WTC11 (cell line): ENCODE results near the gene ACR. TPM values are rescaled to one million over a fixed set of nuclear protein-coding genes. Genes with fewer than 3 reads are reported as not detected.

Experiments
- ATAC-seq: fragments of 200-7000 bp; cut with Tn5 transposase; 2 replicates; pipeline ENCODE4 v1.10.0; 2021; ENCODE audit warnings: mild to moderate bottlenecking, moderate library complexity
- CTCF ChIA-PET: fragments of 300-600 bp; sonication (Branson Sonifier 250); formaldehyde crosslinking; loops from one replicate; lab custom pipeline; 2021; ENCODE audit warnings: antibody characterized with exemption; lab: Charles Lee
- POLR2A ChIA-PET: fragments of 350-600 bp; sonication (Branson Sonifier 250); formaldehyde crosslinking; loops from one replicate; lab custom pipeline; 2021; ENCODE audit warnings: antibody characterized with exemption; lab: Charles Lee
- DNase-seq: peaks from one replicate; pipeline ENCODE4 v3.0.0; 2021; ENCODE audit warnings: low spot score
- H3K27ac Mint-ChIP-seq: 2 replicates; pipeline ENCODE4 v1.8.0; 2021; ENCODE audit warnings: mixed read lengths
- H3K27me3 Mint-ChIP-seq: 2 replicates; pipeline ENCODE4 v1.8.0; 2021; ENCODE audit warnings: low read depth, mild to moderate bottlenecking, moderate library complexity, mixed read lengths
- H3K36me3 Mint-ChIP-seq: 2 replicates; pipeline ENCODE4 v1.8.0; 2021; ENCODE audit warnings: mixed read lengths
- H3K4me1 Mint-ChIP-seq: 2 replicates; pipeline ENCODE4 v1.8.0; 2022; ENCODE audit warnings: mixed read lengths
- H3K4me3 Mint-ChIP-seq: 2 replicates; pipeline ENCODE4 v1.8.0; 2021; ENCODE audit warnings: mild to moderate bottlenecking, moderate library complexity, mixed read lengths
- H3K9me3 Mint-ChIP-seq: 2 replicates; pipeline ENCODE4 v1.8.0; 2021; ENCODE audit warnings: mixed read lengths
- AFF4 ChIP-seq: sonication (generic); formaldehyde crosslinking; IDR thresholded peaks from 2 replicates; pipeline ENCODE4 v1.8.1; 2023; ENCODE audit warnings: mild to moderate bottlenecking, missing genetic modification reagents, borderline replicate concordance
- ATF1 ChIP-seq: sonication (generic); formaldehyde crosslinking; IDR thresholded peaks from 2 replicates; pipeline ENCODE4 v1.8.1; 2023; ENCODE audit warnings: mild to moderate bottlenecking, moderate library complexity, missing genetic modification reagents
- E2F1 ChIP-seq: sonication (generic); formaldehyde crosslinking; IDR thresholded peaks from 2 replicates; pipeline ENCODE4 v1.8.0; 2022; ENCODE audit warnings: mild to moderate bottlenecking, missing genetic modification reagents
- ETV6 ChIP-seq: sonication (generic); formaldehyde crosslinking; IDR thresholded peaks from 2 replicates; pipeline ENCODE4 v1.8.1; 2022; ENCODE audit warnings: mild to moderate bottlenecking, missing genetic modification reagents
- FOXK1 ChIP-seq: sonication (generic); formaldehyde crosslinking; IDR thresholded peaks from 2 replicates; pipeline ENCODE4 v1.8.0; 2022; ENCODE audit warnings: mild to moderate bottlenecking, moderate library complexity, missing genetic modification reagents
- FOXP1 ChIP-seq: sonication (generic); formaldehyde crosslinking; IDR thresholded peaks from 2 replicates; pipeline ENCODE4 v1.8.0; 2022; ENCODE audit warnings: missing genetic modification reagents, mild to moderate bottlenecking, moderate library complexity, borderline replicate concordance
- GRHL2 ChIP-seq: fragments of 250-450 bp; sonication (Bioruptor Pico); IDR thresholded peaks from 2 replicates; pipeline ENCODE4 v1.8.0; 2022; ENCODE audit warnings: mild to moderate bottlenecking, moderate library complexity; ENCODE audit not compliant: insufficient replicate concordance, severe bottlenecking
- HMGA2 ChIP-seq: fragments of 250-450 bp; sonication (Bioruptor Pico); IDR thresholded peaks from 2 replicates; pipeline ENCODE4 v1.4.0; 2021; ENCODE audit warnings: mild to moderate bottlenecking, moderate library complexity
- JAZF1 ChIP-seq: fragments of 250-450 bp; sonication (Bioruptor Pico); IDR thresholded peaks from 2 replicates; pipeline ENCODE4 v1.9.0; 2021; ENCODE audit warnings: moderate library complexity, mild to moderate bottlenecking, inconsistent platforms
- MAX ChIP-seq: sonication (generic); formaldehyde crosslinking; IDR thresholded peaks from 2 replicates; pipeline ENCODE4 v1.8.0; 2022; ENCODE audit warnings: mild to moderate bottlenecking, missing genetic modification reagents
- MLX ChIP-seq: sonication (generic); formaldehyde crosslinking; IDR thresholded peaks from 2 replicates; pipeline ENCODE4 v1.8.1; 2023; ENCODE audit warnings: mild to moderate bottlenecking, missing genetic modification reagents, moderate library complexity
- MYBL2 ChIP-seq: sonication (generic); formaldehyde crosslinking; IDR thresholded peaks from 2 replicates; pipeline ENCODE4 v1.8.1; 2023; ENCODE audit warnings: mild to moderate bottlenecking, moderate library complexity, missing genetic modification reagents
- NR1H2 ChIP-seq: sonication (generic); formaldehyde crosslinking; IDR thresholded peaks from 2 replicates; pipeline ENCODE4 v1.9.0; 2021; ENCODE audit warnings: mild to moderate bottlenecking, moderate library complexity, missing genetic modification reagents
- PRRX2 ChIP-seq: fragments of 250-450 bp; sonication (Bioruptor Pico); IDR thresholded peaks from 2 replicates; pipeline ENCODE4 v1.8.0; 2021; ENCODE audit warnings: mild to moderate bottlenecking
- SOX15 ChIP-seq: fragments of 250-450 bp; sonication (Bioruptor Pico); IDR thresholded peaks from 2 replicates; pipeline ENCODE4 v1.9.0; 2021; ENCODE audit warnings: mild to moderate bottlenecking
- TEAD1 ChIP-seq: sonication (generic); formaldehyde crosslinking; IDR thresholded peaks from 2 replicates; pipeline ENCODE4 v1.8.0; 2022; ENCODE audit warnings: mild to moderate bottlenecking, missing genetic modification reagents
- TEAD4 ChIP-seq: sonication (generic); formaldehyde crosslinking; IDR thresholded peaks from 2 replicates; pipeline ENCODE4 v1.8.0; 2022; ENCODE audit warnings: mild to moderate bottlenecking, missing genetic modification reagents
- ZNF671 ChIP-seq: fragments of 250-450 bp; sonication (Bioruptor Pico); IDR thresholded peaks from 2 replicates; pipeline ENCODE4 v1.8.0; 2021; ENCODE audit warnings: mild to moderate bottlenecking
- total RNA-seq: library from RNA; stranded (reverse); gene quantifications from 3 replicates; pipeline ENCODE4 v1.2.3, GENCODE V29; 2021
- TF ChIP-seq, protein P1 (sequence below): fragments of 200-600 bp; IDR thresholded peaks from 2 replicates; pipeline ENCODE4 v1.8.0; 2022; ENCODE audit warnings: antibody characterized with exemption
- TF ChIP-seq, protein P2 (sequence below): sonication (generic); formaldehyde crosslinking; IDR thresholded peaks from 2 replicates; pipeline ENCODE4 v1.8.1; 2023; ENCODE audit warnings: mild to moderate bottlenecking, missing genetic modification reagents
- TF ChIP-seq, protein P3 (sequence below): sonication (generic); formaldehyde crosslinking; conservative IDR thresholded peaks from 2 replicates; pipeline ENCODE4 v1.8.1; 2023; ENCODE audit warnings: mild to moderate bottlenecking, low read depth, missing genetic modification reagents, moderate library complexity

ACR gene
- total RNA-seq, 1 experiment from 2014 or later, result 0.46 TPM

GRCh38 chr22:50691521-50691920 is 46.5 kb upstream of the ACR start:
- H3K27me3 Mint-ChIP-seq, result peaks cover 10% of the 10 kb centered on the region
- H3K36me3 Mint-ChIP-seq, result peaks cover 7% of the 10 kb centered on the region
- ChIA-PET POLR2A (no interaction called here), CTCF (interaction anchor here (0.6 to 3.5 kb wide), 4 partner anchors 49 to 71 kb away, joined by 3 to 29 read pairs (median 5); partner anchors contain the start of gene ARSA)
- no peak overlapping the region for H3K4me3 Mint-ChIP-seq
- peaks cover 5% of the 10 kb centered on the region; the same call in 1 of the 2 replicates for H3K4me1 Mint-ChIP-seq
- H3K9me3 Mint-ChIP-seq, result peaks cover 10% of the 10 kb centered on the region
- DNase-seq, result no peak
- H3K27ac Mint-ChIP-seq, result no peak overlapping the region
- TF ChIP-seq TEAD1 (CRISPR knock-in tag) (no peak), AFF4 (no peak), SOX15 (no peak), PRRX2 (CRISPR knock-in tag) (no peak), HMGA2 (CRISPR knock-in tag) (no peak), NR1H2 (CRISPR knock-in tag) (no peak)
- TF ChIP-seq, protein P1, sequence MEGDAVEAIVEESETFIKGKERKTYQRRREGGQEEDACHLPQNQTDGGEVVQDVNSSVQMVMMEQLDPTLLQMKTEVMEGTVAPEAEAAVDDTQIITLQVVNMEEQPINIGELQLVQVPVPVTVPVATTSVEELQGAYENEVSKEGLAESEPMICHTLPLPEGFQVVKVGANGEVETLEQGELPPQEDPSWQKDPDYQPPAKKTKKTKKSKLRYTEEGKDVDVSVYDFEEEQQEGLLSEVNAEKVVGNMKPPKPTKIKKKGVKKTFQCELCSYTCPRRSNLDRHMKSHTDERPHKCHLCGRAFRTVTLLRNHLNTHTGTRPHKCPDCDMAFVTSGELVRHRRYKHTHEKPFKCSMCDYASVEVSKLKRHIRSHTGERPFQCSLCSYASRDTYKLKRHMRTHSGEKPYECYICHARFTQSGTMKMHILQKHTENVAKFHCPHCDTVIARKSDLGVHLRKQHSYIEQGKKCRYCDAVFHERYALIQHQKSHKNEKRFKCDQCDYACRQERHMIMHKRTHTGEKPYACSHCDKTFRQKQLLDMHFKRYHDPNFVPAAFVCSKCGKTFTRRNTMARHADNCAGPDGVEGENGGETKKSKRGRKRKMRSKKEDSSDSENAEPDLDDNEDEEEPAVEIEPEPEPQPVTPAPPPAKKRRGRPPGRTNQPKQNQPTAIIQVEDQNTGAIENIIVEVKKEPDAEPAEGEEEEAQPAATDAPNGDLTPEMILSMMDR, result 0 out of 2 replicates have a peak, but pooled peaks have one; percentile 26
- TF ChIP-seq, protein P2, sequence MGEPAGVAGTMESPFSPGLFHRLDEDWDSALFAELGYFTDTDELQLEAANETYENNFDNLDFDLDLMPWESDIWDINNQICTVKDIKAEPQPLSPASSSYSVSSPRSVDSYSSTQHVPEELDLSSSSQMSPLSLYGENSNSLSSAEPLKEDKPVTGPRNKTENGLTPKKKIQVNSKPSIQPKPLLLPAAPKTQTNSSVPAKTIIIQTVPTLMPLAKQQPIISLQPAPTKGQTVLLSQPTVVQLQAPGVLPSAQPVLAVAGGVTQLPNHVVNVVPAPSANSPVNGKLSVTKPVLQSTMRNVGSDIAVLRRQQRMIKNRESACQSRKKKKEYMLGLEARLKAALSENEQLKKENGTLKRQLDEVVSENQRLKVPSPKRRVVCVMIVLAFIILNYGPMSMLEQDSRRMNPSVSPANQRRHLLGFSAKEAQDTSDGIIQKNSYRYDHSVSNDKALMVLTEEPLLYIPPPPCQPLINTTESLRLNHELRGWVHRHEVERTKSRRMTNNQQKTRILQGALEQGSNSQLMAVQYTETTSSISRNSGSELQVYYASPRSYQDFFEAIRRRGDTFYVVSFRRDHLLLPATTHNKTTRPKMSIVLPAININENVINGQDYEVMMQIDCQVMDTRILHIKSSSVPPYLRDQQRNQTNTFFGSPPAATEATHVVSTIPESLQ (CRISPR knock-in tag), result no peak
- no peak for ATAC-seq

- Mint-ChIP-seq H3K4me1 (peaks cover 5% of the 10 kb centered on the region; the same call in 1 of the 2 replicates), H3K4me3 (no peak overlapping the region), H3K27me3 (peaks cover 23% of the 10 kb centered on the region), H3K36me3 (peaks cover 7% of the 10 kb centered on the region), H3K9me3 (peaks cover 10% of the 10 kb centered on the region), H3K27ac (no peak overlapping the region)
- ATAC-seq (no peak), DNase-seq (no peak)
- ChIA-PET POLR2A (no interaction called here), CTCF (interaction anchor here (1.1 to 5.4 kb wide), 7 partner anchors 27 to 168 kb away, joined by 3 to 33 read pairs (median 4); partner anchors contain the start of genes ARSA and SCO2)
- TF ChIP-seq TEAD1 (CRISPR knock-in tag) (no peak), GRHL2 (CRISPR knock-in tag) (no peak), ZNF671 (CRISPR knock-in tag) (no peak), E2F1 (CRISPR knock-in tag) (no peak), MAX (CRISPR knock-in tag) (no peak), JAZF1 (no peak), FOXP1 (CRISPR knock-in tag) (no peak), NR1H2 (CRISPR knock-in tag) (no peak), ATF1 (CRISPR knock-in tag) (no peak), ETV6 (CRISPR knock-in tag) (no peak), MYBL2 (CRISPR knock-in tag) (no peak), TEAD4 (CRISPR knock-in tag) (no peak), FOXK1 (CRISPR knock-in tag) (no peak), MLX (no peak)
- TF ChIP-seq, protein P3, sequence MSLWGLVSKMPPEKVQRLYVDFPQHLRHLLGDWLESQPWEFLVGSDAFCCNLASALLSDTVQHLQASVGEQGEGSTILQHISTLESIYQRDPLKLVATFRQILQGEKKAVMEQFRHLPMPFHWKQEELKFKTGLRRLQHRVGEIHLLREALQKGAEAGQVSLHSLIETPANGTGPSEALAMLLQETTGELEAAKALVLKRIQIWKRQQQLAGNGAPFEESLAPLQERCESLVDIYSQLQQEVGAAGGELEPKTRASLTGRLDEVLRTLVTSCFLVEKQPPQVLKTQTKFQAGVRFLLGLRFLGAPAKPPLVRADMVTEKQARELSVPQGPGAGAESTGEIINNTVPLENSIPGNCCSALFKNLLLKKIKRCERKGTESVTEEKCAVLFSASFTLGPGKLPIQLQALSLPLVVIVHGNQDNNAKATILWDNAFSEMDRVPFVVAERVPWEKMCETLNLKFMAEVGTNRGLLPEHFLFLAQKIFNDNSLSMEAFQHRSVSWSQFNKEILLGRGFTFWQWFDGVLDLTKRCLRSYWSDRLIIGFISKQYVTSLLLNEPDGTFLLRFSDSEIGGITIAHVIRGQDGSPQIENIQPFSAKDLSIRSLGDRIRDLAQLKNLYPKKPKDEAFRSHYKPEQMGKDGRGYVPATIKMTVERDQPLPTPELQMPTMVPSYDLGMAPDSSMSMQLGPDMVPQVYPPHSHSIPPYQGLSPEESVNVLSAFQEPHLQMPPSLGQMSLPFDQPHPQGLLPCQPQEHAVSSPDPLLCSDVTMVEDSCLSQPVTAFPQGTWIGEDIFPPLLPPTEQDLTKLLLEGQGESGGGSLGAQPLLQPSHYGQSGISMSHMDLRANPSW, result no peak
Measured at GRCh38 chr22:50693462-50693861, 44.5 kb upstream of the ACR start.
